Muscle of leg (tissue), 16 donors: ENCODE results near the gene IDI1. TPM values are rescaled to one million over a fixed set of nuclear protein-coding genes. Genes with fewer than 3 reads are reported as not detected.

Experiments used
- DNase-seq: peaks from one replicate; pipeline ENCODE4 v3.0.0; 2013
- H3K27ac ChIP-seq: one replicate; pipeline ENCODE4 v1.5.1; 2013; ENCODE audit warnings: mild to moderate bottlenecking, low read length, control low read depth
- H3K27me3 ChIP-seq: one replicate; pipeline ENCODE4 v1.6.1; 2013; ENCODE audit warnings: low read length; ENCODE audit not compliant: control insufficient read depth, insufficient read depth
- H3K36me3 ChIP-seq: one replicate; pipeline ENCODE4 v1.6.1; 2013; ENCODE audit warnings: low read length; ENCODE audit not compliant: control insufficient read depth, insufficient read depth
- H3K4me1 ChIP-seq: one replicate; pipeline ENCODE4 v1.6.1; 2013; ENCODE audit warnings: low read length; ENCODE audit not compliant: control insufficient read depth, insufficient read depth
- H3K4me3 ChIP-seq: one replicate; pipeline ENCODE4 v1.5.1; 2013; ENCODE audit warnings: low read length, control low read depth
- H3K9me3 ChIP-seq: replicated peaks from 2 replicates; pipeline ENCODE4 v1.6.1; 2013; ENCODE audit warnings: low read depth, low read length; ENCODE audit not compliant: control insufficient read depth
- WGBS: methylation state at CpG from one replicate; pipeline ENCODE4 v1.1.5; 2013; ENCODE audit warnings: missing lambda C conversion rate; ENCODE audit not compliant: insufficient coverage; 5-methylcytosine and 5-hydroxymethylcytosine counted together
- long read RNA-seq, 11 donors: transcript quantifications; one replicate each; lab custom pipeline, GENCODE V29; 2026
- polyA plus RNA-seq, 8 donors: library from polyadenylated mRNA; unstranded; fragments of 120-200 nt; gene quantifications; one replicate each; pipeline versions ENCODE4 v1.2.1 to v1.2.3, GENCODE V29; 2013; ENCODE audit warnings: inconsistent platforms in 1 of 8, low replicate concordance in 1 of 8; ENCODE audit not compliant: insufficient read length in 8 of 8, insufficient read depth in 1 of 8
- total RNA-seq: library from RNA; stranded (reverse); fragments of 120-200 nt; gene quantifications from one replicate; pipeline ENCODE4 v1.2.4, GENCODE V29; 2013

IDI1 gene
- 29.7 TPM for total RNA-seq
- polyA plus RNA-seq: 10 to 100 TPM; 33.9 to 55.0 (median 44.7) TPM
- long read RNA-seq, donor 1, partial matches to known transcripts: 0 of 8 reads
- long read RNA-seq, donor 1, other reads (novel, unspliced or antisense): 0 of 8 reads
- long read RNA-seq, donor 2, partial matches to known transcripts: 0 of 5 reads
- long read RNA-seq, donor 2, other reads (novel, unspliced or antisense): 0 of 5 reads
- long read RNA-seq, donor 3, transcript IDI1-205 (4 exons, 1,066 nt): minor isoform, 6 of 25 reads
- long read RNA-seq, donor 3, transcript IDI1-201 (5 exons, 2,301 nt): major isoform, 18 of 25 reads
- long read RNA-seq, donor 3, partial matches to known transcripts: 0 of 25 reads
- long read RNA-seq, donor 3, other reads (novel, unspliced or antisense): 0 of 25 reads
- long read RNA-seq, donor 4, partial matches to known transcripts: 0 of 7 reads
- long read RNA-seq, donor 4, other reads (novel, unspliced or antisense): 0 of 7 reads
- long read RNA-seq, donor 5, transcript IDI1-201 (5 exons, 2,301 nt): major isoform, 15 of 54 reads
- long read RNA-seq, donor 5, transcript IDI1-205 (4 exons, 1,066 nt): minor isoform, 13 of 54 reads
- long read RNA-seq, donor 5, partial matches to known transcripts: 26 of 54 reads
- long read RNA-seq, donor 5, other reads (novel, unspliced or antisense): 0 of 54 reads
- long read RNA-seq, donor 6, transcript IDI1-205 (4 exons, 1,066 nt): major isoform, 19 of 42 reads
- long read RNA-seq, donor 6, transcript IDI1-201 (5 exons, 2,301 nt): minor isoform, 16 of 42 reads
- long read RNA-seq, donor 6, partial matches to known transcripts: 7 of 42 reads
- long read RNA-seq, donor 6, other reads (novel, unspliced or antisense): 0 of 42 reads
- long read RNA-seq, donor 7, transcript IDI1-205 (4 exons, 1,066 nt): minor isoform, 9 of 20 reads
- long read RNA-seq, donor 7, transcript IDI1-201 (5 exons, 2,301 nt): major isoform, 11 of 20 reads
- long read RNA-seq, donor 7, partial matches to known transcripts: 0 of 20 reads
- long read RNA-seq, donor 7, other reads (novel, unspliced or antisense): 0 of 20 reads
- long read RNA-seq, donor 8, transcript IDI1-205 (4 exons, 1,066 nt): major isoform, 9 of 14 reads
- long read RNA-seq, donor 8, transcript IDI1-201 (5 exons, 2,301 nt): minor isoform, 5 of 14 reads
- long read RNA-seq, donor 8, partial matches to known transcripts: 0 of 14 reads
- long read RNA-seq, donor 8, other reads (novel, unspliced or antisense): 0 of 14 reads
- long read RNA-seq, donor 9, transcript IDI1-205 (4 exons, 1,066 nt): minor isoform, 10 of 24 reads
- long read RNA-seq, donor 9, transcript IDI1-201 (5 exons, 2,301 nt): major isoform, 14 of 24 reads
- long read RNA-seq, donor 9, partial matches to known transcripts: 0 of 24 reads
- long read RNA-seq, donor 9, other reads (novel, unspliced or antisense): 0 of 24 reads
- long read RNA-seq, donor 10, transcript IDI1-205 (4 exons, 1,066 nt): minor isoform, 14 of 38 reads
- long read RNA-seq, donor 10, transcript IDI1-201 (5 exons, 2,301 nt): major isoform, 17 of 38 reads
- long read RNA-seq, donor 10, partial matches to known transcripts: 7 of 38 reads
- long read RNA-seq, donor 10, other reads (novel, unspliced or antisense): 0 of 38 reads
- long read RNA-seq, donor 11, transcript IDI1-201 (5 exons, 2,301 nt): minor isoform, 6 of 15 reads
- long read RNA-seq, donor 11, transcript IDI1-205 (4 exons, 1,066 nt): major isoform, 9 of 15 reads
- long read RNA-seq, donor 11, partial matches to known transcripts: 0 of 15 reads
- long read RNA-seq, donor 11, other reads (novel, unspliced or antisense): 0 of 15 reads

DNA sequence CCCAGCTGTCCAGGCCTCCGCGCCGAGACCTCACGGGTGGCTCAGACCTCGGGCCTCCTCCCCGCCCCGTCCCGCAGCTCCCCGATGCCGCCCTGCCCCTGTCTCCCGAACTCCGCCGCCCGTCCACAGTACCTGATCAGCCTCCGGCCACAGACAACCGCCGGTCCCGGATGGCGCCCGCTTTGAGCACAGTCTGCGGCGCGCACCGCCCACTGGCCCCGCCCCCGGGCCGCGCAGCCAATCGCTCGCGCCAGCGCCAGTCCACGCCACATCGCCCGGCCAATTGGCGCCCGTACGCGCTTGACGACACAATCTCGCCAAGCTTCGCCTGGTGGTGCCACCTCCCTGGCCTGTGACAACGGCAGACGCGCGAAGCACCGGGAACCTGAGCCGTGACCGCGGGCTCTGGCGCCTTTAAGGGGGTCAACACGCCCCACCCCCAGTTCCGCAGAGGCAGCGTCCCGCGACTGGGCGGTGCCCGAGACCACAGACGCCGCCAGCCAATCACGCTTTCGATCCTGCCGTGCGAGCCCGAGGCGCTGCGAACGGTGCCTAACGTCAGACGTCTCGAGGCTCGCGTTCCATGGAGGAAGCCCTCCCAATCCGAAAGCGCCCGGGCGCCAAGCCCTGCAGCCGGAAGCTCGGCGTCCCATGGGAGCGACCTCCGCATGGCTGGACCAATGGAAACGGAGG lies at the start of gene IDI1:
Gene IDI1 (minus strand): TSS at position 388 of the 693 bp plus-strand sequence. CDS start 116 bp downstream, at position 272.
- peaks cover 11% of the 10 kb centered on the region for H3K4me1 ChIP-seq
- peak within 1 kb of the TSS; percentile 100 for H3K27ac ChIP-seq
- H3K4me3 ChIP-seq: peak within 1 kb of the TSS; percentile 90
- under 1% methylated on average over 80 of the region's 83 CpGs for WGBS
- peaks cover 23% of the 10 kb centered on the region for H3K36me3 ChIP-seq
- no peaks in the 10 kb centered on the region for H3K27me3 ChIP-seq
- peak; percentile 99 for DNase-seq
- H3K9me3 ChIP-seq: no peaks in the 10 kb centered on the region

- WGBS: 95% methylated on average over 4 of the region's 6 CpGs
- no peak overlapping the region for H3K4me3 ChIP-seq
- no peak overlapping the region for H3K27ac ChIP-seq
- peaks cover 77% of the 10 kb centered on the region for H3K36me3 ChIP-seq
- H3K4me1 ChIP-seq: no peaks in the 10 kb centered on the region
- H3K27me3 ChIP-seq: no peaks in the 10 kb centered on the region
- no peak for DNase-seq
- H3K9me3 ChIP-seq: no peaks in the 10 kb centered on the region
These were observed 48.5 kb upstream of the IDI1 start for GRCh38 chr10:1097436-1097835.

- H3K36me3 ChIP-seq: peaks cover 70% of the 10 kb centered on the region
- WGBS: 92% methylated on average over 26 of the region's 27 CpGs
- no peaks in the 10 kb centered on the region for H3K9me3 ChIP-seq
These were observed 47.5 kb upstream of the IDI1 start for GRCh38 chr10:1096287-1096889.

GRCh38 chr10:1095498-1095897 lies 46.6 kb upstream of the IDI1 start:
- DNase-seq: no peak
- WGBS: 96% methylated on average over 4 of the region's 12 CpGs
- Histone ChIP-seq H3K27me3 (no peaks in the 10 kb centered on the region), H3K9me3 (no peaks in the 10 kb centered on the region), H3K4me3 (no peak overlapping the region), H3K4me1 (no peaks in the 10 kb centered on the region), H3K27ac (no peak overlapping the region), H3K36me3 (peaks cover 68% of the 10 kb centered on the region)

More at GRCh38 chr10:1096287-1096889, 47.5 kb upstream of the IDI1 start:
- Histone ChIP-seq H3K27ac (no peak overlapping the region), H3K4me3 (no peak overlapping the region), H3K27me3 (no peaks in the 10 kb centered on the region), H3K4me1 (no peaks in the 10 kb centered on the region)
- DNase-seq: no peak

- Histone ChIP-seq H3K9me3 (no peaks in the 10 kb centered on the region), H3K36me3 (peaks cover 70% of the 10 kb centered on the region), H3K27me3 (no peaks in the 10 kb centered on the region), H3K27ac (no peak overlapping the region), H3K4me3 (no peak overlapping the region), H3K4me1 (no peaks in the 10 kb centered on the region)
- DNase-seq: no peak
- WGBS: 92% methylated on average over 15 of the region's 15 CpGs
These were observed 45.5 kb upstream of the IDI1 start for GRCh38 chr10:1094112-1095057.

GRCh38 chr10:1093696-1094095 lies 44.8 kb upstream of the IDI1 start:
- Histone ChIP-seq H3K27ac (no peak overlapping the region), H3K4me1 (no peaks in the 10 kb centered on the region), H3K27me3 (no peaks in the 10 kb centered on the region), H3K4me3 (no peak overlapping the region), H3K9me3 (no peaks in the 10 kb centered on the region), H3K36me3 (peaks cover 74% of the 10 kb centered on the region)
- 94% methylated on average over 5 of the region's 9 CpGs for WGBS
- DNase-seq: no peak

GRCh38 chr10:1090696-1091095 lies 41.8 kb upstream of the IDI1 start:
- Histone ChIP-seq H3K9me3 (no peaks in the 10 kb centered on the region), H3K4me1 (no peaks in the 10 kb centered on the region), H3K27ac (no peak overlapping the region), H3K36me3 (peaks cover 76% of the 10 kb centered on the region), H3K4me3 (no peak overlapping the region), H3K27me3 (no peaks in the 10 kb centered on the region)
- 93% methylated on average over 12 of the region's 14 CpGs for WGBS
- DNase-seq: no peak
